HEK293T (cell line): ENCODE data around the gene MVB12B.

Source experiments
- CTCF ChIA-PET: fragments of 350-600 bp; formaldehyde crosslinking; extraction: SDS; loops from one replicate; lab custom pipeline; 2021; ENCODE audit warnings: antibody characterized with exemption, inconsistent platforms; lab: Yijun Ruan, JAX
- POLR2A ChIA-PET: fragments of 350-600 bp; formaldehyde crosslinking; extraction: SDS; loops from one replicate; lab custom pipeline; 2020; ENCODE audit warnings: antibody characterized with exemption, inconsistent platforms; lab: Yijun Ruan, JAX
- DNase-seq: peaks from one replicate; pipeline ENCODE4 v3.0.0; 2012; ENCODE audit warnings: mixed read lengths; ENCODE audit errors: extremely low spot score
- ARNT ChIP-seq: fragments of 450-650 bp; IDR thresholded peaks from 2 replicates; pipeline ENCODE4 v1.6.1; 2017; ENCODE audit warnings: mild to moderate bottlenecking
- BHLHE40 ChIP-seq: fragments of 450-650 bp; IDR thresholded peaks from 2 replicates; pipeline ENCODE4 v1.6.1; 2016; ENCODE audit warnings: mild to moderate bottlenecking, moderate library complexity, borderline replicate concordance
- CTBP1 ChIP-seq: fragments of 450-650 bp; IDR thresholded peaks from 2 replicates; pipeline ENCODE4 v1.6.1; 2016; ENCODE audit warnings: borderline replicate concordance
- ELF4 ChIP-seq: fragments of 450-650 bp; IDR thresholded peaks from 2 replicates; pipeline ENCODE4 v1.6.1; 2017; ENCODE audit warnings: antibody characterized with exemption
- FOXA1 ChIP-seq: fragments of 450-650 bp; IDR thresholded peaks from 2 replicates; pipeline ENCODE4 v1.6.1; 2016; ENCODE audit warnings: mild to moderate bottlenecking
- FOXK2 ChIP-seq: fragments of 450-650 bp; IDR thresholded peaks from 2 replicates; pipeline ENCODE4 v1.6.1; 2016; ENCODE audit warnings: mild to moderate bottlenecking
- FOXM1 ChIP-seq: fragments of 450-650 bp; IDR thresholded peaks from 2 replicates; pipeline ENCODE4 v1.6.1; 2017; ENCODE audit warnings: mild to moderate bottlenecking, borderline replicate concordance
- HDGF ChIP-seq: fragments of 450-650 bp; IDR thresholded peaks from 2 replicates; pipeline ENCODE4 v1.6.1; 2017; ENCODE audit warnings: antibody characterized with exemption, borderline replicate concordance
- L3MBTL2 ChIP-seq: fragments of 450-650 bp; conservative IDR thresholded peaks from 2 replicates; pipeline ENCODE4 v1.6.1; 2016; ENCODE audit warnings: mild to moderate bottlenecking
- LEF1 ChIP-seq: fragments of 450-650 bp; IDR thresholded peaks from 2 replicates; pipeline ENCODE4 v1.6.1; 2017; ENCODE audit warnings: mild to moderate bottlenecking, borderline replicate concordance
- NFRKB ChIP-seq: fragments of 450-650 bp; IDR thresholded peaks from 2 replicates; pipeline ENCODE4 v1.6.1; 2016; ENCODE audit warnings: mild to moderate bottlenecking, moderate library complexity
- PKNOX1 ChIP-seq: fragments of 450-650 bp; IDR thresholded peaks from 2 replicates; pipeline ENCODE4 v1.6.1; 2016
- SP1 ChIP-seq: fragments of 450-650 bp; IDR thresholded peaks from 2 replicates; pipeline ENCODE4 v1.6.1; 2017
- SUZ12 ChIP-seq: fragments of 450-650 bp; IDR thresholded peaks from 2 replicates; pipeline ENCODE4 v1.6.1; 2016; ENCODE audit warnings: mild to moderate bottlenecking
- TARDBP ChIP-seq: fragments of 450-650 bp; IDR thresholded peaks from 2 replicates; pipeline ENCODE4 v1.6.1; 2016
- ZNF384 ChIP-seq: fragments of 450-650 bp; IDR thresholded peaks from 2 replicates; pipeline ENCODE4 v1.6.1; 2016

Gene MVB12B

DNA sequence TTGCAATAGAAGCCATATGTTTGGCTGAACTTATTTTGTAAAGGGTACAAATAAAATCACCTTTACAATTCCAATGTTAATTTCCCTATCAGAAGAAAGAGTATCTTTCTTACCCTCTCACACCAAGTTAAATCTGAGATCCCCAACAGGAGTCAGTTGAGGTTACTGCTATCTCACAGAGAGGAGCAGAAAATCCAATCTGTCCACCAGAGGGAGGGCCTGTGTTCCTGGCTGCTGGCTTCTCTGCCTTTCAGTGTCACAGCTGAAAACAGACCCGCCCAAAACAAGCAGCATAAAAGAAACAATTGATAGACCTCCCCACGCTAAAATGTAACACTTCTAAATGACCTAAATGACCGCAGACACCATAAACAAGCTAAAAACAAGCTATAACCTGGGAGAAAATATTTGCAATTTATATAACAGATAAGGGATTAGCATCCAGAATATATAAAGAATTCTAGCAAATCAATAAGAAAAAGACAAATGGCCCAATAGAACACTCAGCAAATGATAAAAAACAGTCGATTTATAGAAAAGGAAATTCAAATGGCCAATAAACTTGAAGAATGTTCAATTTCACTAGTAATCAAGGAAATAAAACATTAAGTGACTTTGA is 24.5 kb upstream of the MVB12B start:
- DNase-seq, result peak; percentile 76
- ChIA-PET CTCF (interaction anchor here (0.7 to 1.7 kb wide), 3 partner anchors 26 to 97 kb away, joined by 3 to 16 read pairs (median 3); no protein-coding TSS in a partner anchor), POLR2A (no interaction called here)
- no peak for TF ChIP-seq TARDBP
- TF ChIP-seq L3MBTL2, result no peak
- TF ChIP-seq NFRKB, result no peak
- no peak for TF ChIP-seq ZNF384
- no peak for TF ChIP-seq ELF4
- no peak for TF ChIP-seq SUZ12

- no peak for DNase-seq
- TF ChIP-seq HDGF (no peak), FOXA1 (no peak), LEF1 (no peak), FOXK2 (no peak), CTBP1 (no peak)
- ChIA-PET POLR2A (no interaction called here), CTCF (interaction anchor here (0.7 to 1.7 kb wide), 3 partner anchors 26 to 96 kb away, joined by 3 to 16 read pairs (median 3); no protein-coding TSS in a partner anchor)
Observed at GRCh38 chr9:126302730-126303129, 23.9 kb upstream of the MVB12B start.

GRCh38 chr9:126303488-126303887 is 23.1 kb upstream of the MVB12B start:
- no peak for DNase-seq
- CTCF ChIA-PET, result no interaction called here

GRCh38 chr9:126304207-126304970 is 22.2 kb upstream of the MVB12B start:
- CTCF ChIA-PET, result no interaction called here
- TF ChIP-seq PKNOX1 (no peak), FOXM1 (no peak), NFRKB (no peak), SUZ12 (no peak), FOXK2 (no peak), SP1 (no peak), ARNT (no peak), CTBP1 (no peak)
- POLR2A ChIA-PET, result interaction anchor here (1.0 kb wide), 1 partner anchor 22 kb away, joined by 3 read pairs; the partner anchor contains the start of gene MVB12B
- no peak for DNase-seq

More at GRCh38 chr9:126303488-126303887, 23.1 kb upstream of the MVB12B start:
- POLR2A ChIA-PET, result interaction anchor here (1.0 kb wide), 1 partner anchor 23 kb away, joined by 3 read pairs; the partner anchor contains the start of gene MVB12B
- TF ChIP-seq NFRKB (no peak), ELF4 (no peak), ARNT (no peak), LEF1 (no peak), CTBP1 (no peak), TARDBP (no peak), FOXK2 (no peak), SP1 (no peak), BHLHE40 (no peak), ZNF384 (no peak), L3MBTL2 (no peak), FOXA1 (no peak)

- POLR2A ChIA-PET, result no interaction called here
- TF ChIP-seq ELF4 (no peak), L3MBTL2 (no peak), FOXA1 (no peak)
- no peak for DNase-seq
- CTCF ChIA-PET, result no interaction called here
Observed at GRCh38 chr9:126304971-126305320, 21.7 kb upstream of the MVB12B start.

DNA sequence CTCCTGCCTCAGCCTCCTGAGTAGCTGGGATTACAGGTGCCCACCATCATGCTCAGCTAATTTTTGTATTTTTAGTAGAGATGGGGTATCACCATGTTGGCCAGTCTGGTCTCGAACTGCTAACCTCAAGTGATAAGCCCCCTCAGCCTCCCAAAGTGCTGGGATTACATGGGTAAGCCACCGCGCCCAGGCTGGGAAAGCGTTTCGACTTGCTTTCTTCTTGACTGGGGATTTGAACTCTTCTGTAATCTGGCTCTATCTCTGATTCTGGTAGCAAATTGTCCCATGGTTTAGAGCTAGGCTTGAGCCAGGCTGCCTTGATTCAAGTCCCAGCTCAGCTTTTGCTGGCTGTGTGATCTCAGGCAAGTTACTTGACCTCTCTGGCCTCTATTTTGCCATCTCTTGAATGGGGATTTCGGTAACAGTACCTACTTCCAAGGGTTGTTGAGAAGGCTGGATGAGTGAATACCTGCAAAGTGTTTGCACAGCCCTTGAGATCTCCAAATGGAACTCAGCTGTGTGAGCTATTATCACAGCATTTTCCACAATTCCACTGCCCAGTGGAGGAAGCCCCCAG is 20.5 kb upstream of the MVB12B start:
- DNase-seq, result no peak
- ChIA-PET POLR2A (no interaction called here), CTCF (no interaction called here)
- no peak for TF ChIP-seq L3MBTL2
- TF ChIP-seq CTBP1, result no peak
- TF ChIP-seq ZNF384, result no peak
- TF ChIP-seq NFRKB, result no peak
- no peak for TF ChIP-seq FOXM1
- TF ChIP-seq TARDBP, result no peak
- TF ChIP-seq SUZ12, result no peak
- no peak for TF ChIP-seq SP1
- no peak for TF ChIP-seq ARNT
- no peak for TF ChIP-seq FOXK2
- TF ChIP-seq ELF4, result no peak
- TF ChIP-seq BHLHE40, result no peak

DNA sequence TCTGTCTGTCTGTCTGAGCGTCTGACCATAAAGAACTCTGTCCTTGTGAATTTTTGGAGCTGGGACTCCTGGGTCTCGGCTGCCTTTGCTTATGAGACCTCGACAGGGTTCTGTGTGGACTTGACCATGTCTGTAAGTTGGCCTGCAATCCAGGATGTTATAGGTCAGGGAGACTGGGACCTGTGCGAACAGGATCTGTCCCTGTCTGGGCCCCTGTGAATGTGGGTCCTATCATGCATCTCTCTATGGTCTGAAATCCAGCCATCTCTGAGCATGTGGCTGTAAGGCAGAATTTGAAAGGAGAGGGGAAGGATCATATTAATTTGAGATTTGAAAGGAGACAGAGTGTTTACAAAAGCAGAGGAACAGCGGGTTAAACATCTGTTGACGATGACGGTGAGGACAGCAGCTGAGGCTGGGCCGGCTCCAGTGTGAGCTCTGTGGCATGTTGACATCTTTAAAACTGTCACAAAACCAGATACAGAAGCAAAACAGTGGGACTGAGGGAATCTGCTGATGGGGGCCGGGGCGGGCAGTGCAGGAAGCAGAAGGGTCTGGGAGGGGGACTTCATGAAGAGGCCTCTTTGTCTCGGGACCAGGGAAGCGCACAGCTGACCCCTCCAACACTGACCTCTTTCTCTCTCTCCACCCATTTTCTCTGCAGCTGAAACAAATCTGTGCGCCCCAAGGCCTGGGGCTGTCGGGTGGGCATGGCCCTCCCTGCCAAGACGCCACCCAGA is 19.1 kb upstream of the MVB12B start:
- CTCF ChIA-PET, result no interaction called here
- POLR2A ChIA-PET, result no interaction called here

More for the DNA sequence above, 19.1 kb upstream of the MVB12B start:
- no peak for DNase-seq
- TF ChIP-seq CTBP1 (no peak), HDGF (no peak), FOXK2 (no peak), ZNF384 (no peak), LEF1 (no peak), NFRKB (no peak), BHLHE40 (no peak), TARDBP (no peak), SUZ12 (no peak), ARNT (no peak), PKNOX1 (no peak), FOXM1 (no peak), SP1 (no peak), L3MBTL2 (no peak), ELF4 (no peak), FOXA1 (no peak)
